Islet of Langerhans (tissue), 1 donor: ENCODE results near the gene PLPPR5.
A peak's percentile ranks its signal among the peaks of the same experiment; 100 is the strongest.

Source experiments
- FAIRE-seq: peaks from one replicate; lab custom pipeline; 2011; peaks lifted over from hg19 to GRCh38; lab: Jason Lieb, UNC

Gene PLPPR5

GRCh38 chr1:98967122-98967521, 37.5 kb downstream of the PLPPR5 start:
- no peak for FAIRE-seq

- FAIRE-seq, result no peak
Observed at GRCh38 chr1:98965394-98965793, 39.3 kb downstream of the PLPPR5 start.

- no peak for FAIRE-seq
Observed at GRCh38 chr1:98964198-98964597, 40.5 kb downstream of the PLPPR5 start.

GRCh38 chr1:98963064-98963758, 41.5 kb downstream of the PLPPR5 start:
- FAIRE-seq, result no peak

- no peak for FAIRE-seq
Observed at GRCh38 chr1:98962156-98962555, 42.5 kb downstream of the PLPPR5 start.

- no peak for FAIRE-seq
Observed at GRCh38 chr1:98949621-98950020, 55.0 kb downstream of the PLPPR5 start.

- FAIRE-seq, result peak; percentile 62
Observed at GRCh38 chr1:98949166-98949565, 55.5 kb downstream of the PLPPR5 start.

GRCh38 chr1:98947071-98947470, 57.6 kb downstream of the PLPPR5 start:
- no peak for FAIRE-seq

GRCh38 chr1:98940722-98941079, 64.0 kb downstream of the PLPPR5 start:
- no peak for FAIRE-seq

GRCh38 chr1:98940069-98940721, 64.5 kb downstream of the PLPPR5 start:
- FAIRE-seq, result no peak

GRCh38 chr1:98939471-98939870, 65.2 kb downstream of the PLPPR5 start:
- no peak for FAIRE-seq

- FAIRE-seq, result no peak
Observed at GRCh38 chr1:98937347-98937746, 67.3 kb downstream of the PLPPR5 start.

GRCh38 chr1:98932184-98932583, 72.5 kb downstream of the PLPPR5 start:
- FAIRE-seq, result no peak

GRCh38 chr1:98931128-98931835, 73.4 kb downstream of the PLPPR5 start:
- FAIRE-seq, result no peak

- no peak for FAIRE-seq
Observed at GRCh38 chr1:98929437-98929836, 75.2 kb downstream of the PLPPR5 start.

- FAIRE-seq, result no peak
Observed at GRCh38 chr1:98926597-98926996, 78.1 kb downstream of the PLPPR5 start.

- FAIRE-seq, result peak; percentile 66
Observed at GRCh38 chr1:98924977-98925376, 79.7 kb downstream of the PLPPR5 start.

- no peak for FAIRE-seq
Observed at GRCh38 chr1:98923667-98924066, 81.0 kb downstream of the PLPPR5 start.

GRCh38 chr1:98921817-98922216, 82.8 kb downstream of the PLPPR5 start:
- no peak for FAIRE-seq

GRCh38 chr1:98920441-98921110, 84.1 kb downstream of the PLPPR5 start:
- peak; percentile 45 for FAIRE-seq

- no peak for FAIRE-seq
Observed at GRCh38 chr1:98919652-98920051, 85.0 kb downstream of the PLPPR5 start.

GRCh38 chr1:98919211-98919610, 85.5 kb downstream of the PLPPR5 start:
- no peak for FAIRE-seq

- no peak for FAIRE-seq
Observed at GRCh38 chr1:98914547-98914946, 90.1 kb downstream of the PLPPR5 start.
